SK-N-SH (cell line): ENCODE data around the gene IDE.

Source experiments
- FOXJ3 ChIP-seq: sonication (generic); formaldehyde crosslinking; IDR thresholded peaks from 2 replicates; pipeline ENCODE4 v1.5.1; 2020; ENCODE audit warnings: mild to moderate bottlenecking, missing genetic modification reagents
- FOXM1 ChIP-seq: IDR thresholded peaks from 2 replicates; pipeline ENCODE4 v1.4.0; 2012; ENCODE audit warnings: low read depth, mild to moderate bottlenecking
- GABPA ChIP-seq: IDR thresholded peaks from 2 replicates; pipeline ENCODE4 v1.4.0; 2012; ENCODE audit warnings: low read depth, mild to moderate bottlenecking
- POLR2AphosphoS5 ChIP-seq: IDR thresholded peaks from 2 replicates; pipeline ENCODE4 v1.6.1; 2012; ENCODE audit warnings: low read depth, low read length
- RXRA ChIP-seq: IDR thresholded peaks from 2 replicates; pipeline ENCODE4 v1.4.0; 2012; ENCODE audit warnings: low read depth, mild to moderate bottlenecking, borderline replicate concordance
- TF ChIP-seq, protein P1 (sequence below): fragments of 200-600 bp; sonication (generic); IDR thresholded peaks from 2 replicates; pipeline ENCODE4 v1.6.1; 2017; ENCODE audit warnings: antibody characterized with exemption, mild to moderate bottlenecking, moderate library complexity

DNA sequence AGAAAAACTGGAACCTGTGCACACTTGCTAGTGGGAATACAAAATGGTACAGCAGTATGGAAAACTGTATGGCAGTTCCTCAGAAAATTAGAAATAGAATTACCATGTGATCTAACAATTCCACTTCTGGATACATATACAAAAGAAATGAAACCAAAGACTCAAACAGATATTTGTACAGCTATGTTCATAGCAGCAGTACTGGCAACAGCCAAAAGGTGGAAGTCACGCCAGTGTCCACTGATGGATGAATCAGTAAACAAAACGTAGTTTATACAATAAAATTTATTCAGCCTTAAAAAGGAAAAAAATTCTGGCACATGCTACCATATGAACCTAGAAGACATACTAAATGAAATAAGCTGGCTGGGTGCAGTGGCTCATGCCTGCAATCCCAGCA is 23.0 kb downstream of the IDE start:
- TF ChIP-seq GABPA = no peak
- TF ChIP-seq, protein P1, sequence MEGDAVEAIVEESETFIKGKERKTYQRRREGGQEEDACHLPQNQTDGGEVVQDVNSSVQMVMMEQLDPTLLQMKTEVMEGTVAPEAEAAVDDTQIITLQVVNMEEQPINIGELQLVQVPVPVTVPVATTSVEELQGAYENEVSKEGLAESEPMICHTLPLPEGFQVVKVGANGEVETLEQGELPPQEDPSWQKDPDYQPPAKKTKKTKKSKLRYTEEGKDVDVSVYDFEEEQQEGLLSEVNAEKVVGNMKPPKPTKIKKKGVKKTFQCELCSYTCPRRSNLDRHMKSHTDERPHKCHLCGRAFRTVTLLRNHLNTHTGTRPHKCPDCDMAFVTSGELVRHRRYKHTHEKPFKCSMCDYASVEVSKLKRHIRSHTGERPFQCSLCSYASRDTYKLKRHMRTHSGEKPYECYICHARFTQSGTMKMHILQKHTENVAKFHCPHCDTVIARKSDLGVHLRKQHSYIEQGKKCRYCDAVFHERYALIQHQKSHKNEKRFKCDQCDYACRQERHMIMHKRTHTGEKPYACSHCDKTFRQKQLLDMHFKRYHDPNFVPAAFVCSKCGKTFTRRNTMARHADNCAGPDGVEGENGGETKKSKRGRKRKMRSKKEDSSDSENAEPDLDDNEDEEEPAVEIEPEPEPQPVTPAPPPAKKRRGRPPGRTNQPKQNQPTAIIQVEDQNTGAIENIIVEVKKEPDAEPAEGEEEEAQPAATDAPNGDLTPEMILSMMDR = no peak
- no peak for TF ChIP-seq FOXM1
- TF ChIP-seq RXRA = no peak
- no peak for TF ChIP-seq FOXJ3 (CRISPR knock-in tag)
- TF ChIP-seq POLR2AphosphoS5 = no peak
